Gastrocnemius medialis (tissue), 4 donors: ENCODE data around the gene ATXN7L1.

Source experiments
- POLR2A ChIP-seq, 2 donors: fragments of 450-650 bp; IDR thresholded peaks; one replicate each; pipeline ENCODE4 v1.6.1; 2017; ENCODE audit warnings: antibody characterized with exemption in 2 of 2, mild to moderate bottlenecking in 2 of 2, moderate library complexity in 2 of 2
- TF ChIP-seq, protein P1 (sequence below), 5 experiments: fragments of 450-650 bp in 3 of 5; fragments of 200-600 bp in 2 of 5; sonication (generic) in 2 of 5; IDR thresholded peaks in 4 of 5; conservative IDR thresholded peaks in 1 of 5; 1 replicate in 4 of 5; 2 replicates in 1 of 5; pipeline ENCODE4 v1.5.1; 2016 to 2019; ENCODE audit warnings: antibody characterized with exemption in 5 of 5, mild to moderate bottlenecking in 3 of 5, moderate library complexity in 3 of 5

DNA sequence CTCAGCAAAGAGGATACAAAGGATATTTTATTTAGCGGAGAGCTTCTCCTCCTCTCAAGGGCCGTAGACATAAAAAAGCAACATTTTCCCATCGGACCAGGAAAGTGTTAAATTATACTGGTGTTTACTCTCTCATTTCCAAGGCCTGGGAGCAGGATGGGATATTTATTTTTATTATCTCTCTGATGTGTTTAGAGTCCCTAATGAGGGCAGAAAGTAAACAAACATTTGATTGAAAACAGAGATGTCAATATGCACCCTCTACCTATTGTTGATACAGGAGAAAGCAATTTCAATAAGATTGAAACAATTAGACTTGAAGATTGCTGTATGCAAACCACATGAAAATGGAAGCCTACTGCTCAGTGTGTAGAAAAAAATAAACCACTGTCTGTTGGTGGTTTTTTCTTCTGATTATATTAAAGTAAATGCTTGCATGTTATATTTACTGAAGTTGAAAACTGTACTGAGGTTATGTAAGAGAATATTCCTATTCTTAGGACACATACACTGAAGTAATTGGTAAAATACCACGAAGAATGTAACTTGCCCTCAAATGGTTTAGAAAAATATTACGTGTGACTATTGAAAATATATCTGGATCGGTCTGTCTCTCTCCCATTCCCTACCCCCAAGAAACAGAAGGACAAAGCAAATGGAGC lies 59.3 kb downstream of the ATXN7L1 start:
- TF ChIP-seq, protein P1, sequence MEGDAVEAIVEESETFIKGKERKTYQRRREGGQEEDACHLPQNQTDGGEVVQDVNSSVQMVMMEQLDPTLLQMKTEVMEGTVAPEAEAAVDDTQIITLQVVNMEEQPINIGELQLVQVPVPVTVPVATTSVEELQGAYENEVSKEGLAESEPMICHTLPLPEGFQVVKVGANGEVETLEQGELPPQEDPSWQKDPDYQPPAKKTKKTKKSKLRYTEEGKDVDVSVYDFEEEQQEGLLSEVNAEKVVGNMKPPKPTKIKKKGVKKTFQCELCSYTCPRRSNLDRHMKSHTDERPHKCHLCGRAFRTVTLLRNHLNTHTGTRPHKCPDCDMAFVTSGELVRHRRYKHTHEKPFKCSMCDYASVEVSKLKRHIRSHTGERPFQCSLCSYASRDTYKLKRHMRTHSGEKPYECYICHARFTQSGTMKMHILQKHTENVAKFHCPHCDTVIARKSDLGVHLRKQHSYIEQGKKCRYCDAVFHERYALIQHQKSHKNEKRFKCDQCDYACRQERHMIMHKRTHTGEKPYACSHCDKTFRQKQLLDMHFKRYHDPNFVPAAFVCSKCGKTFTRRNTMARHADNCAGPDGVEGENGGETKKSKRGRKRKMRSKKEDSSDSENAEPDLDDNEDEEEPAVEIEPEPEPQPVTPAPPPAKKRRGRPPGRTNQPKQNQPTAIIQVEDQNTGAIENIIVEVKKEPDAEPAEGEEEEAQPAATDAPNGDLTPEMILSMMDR (IDR thresholded peaks at IDR 0.05 in 4 of 5, conservative IDR thresholded peaks at IDR 0.05 in 1 of 5) = no peak
- TF ChIP-seq POLR2A (IDR thresholded peaks at IDR 0.05) = no peak
